ENCODE measurements around the gene CCT5.

Gene CCT5

GRCh38 chr5:10249948-10250805 is at the start of gene CCT5:
CCT5 (plus strand) TSS chr5:10250280; CDS start chr5:10250341, 61 bp downstream.
- DNase-seq (ENCODE audit: low read depth), result peak; percentile 98

GRCh38 chr5:10201223-10201868 is 48.7 kb upstream of the CCT5 start:
- DNase-seq (ENCODE audit: low read depth), result peak; percentile 19

GRCh38 chr5:10202089-10202910 is 47.8 kb upstream of the CCT5 start:
- no peak for DNase-seq (ENCODE audit: low read depth)

GRCh38 chr5:10209004-10209403 is 41.1 kb upstream of the CCT5 start:
- no peak for DNase-seq (ENCODE audit: low read depth)

GRCh38 chr5:10213316-10213715 is 36.8 kb upstream of the CCT5 start:
- no peak for DNase-seq (ENCODE audit: low read depth)

- DNase-seq (ENCODE audit: low read depth), result peak; percentile 83
Observed at GRCh38 chr5:10214041-10214440, 36.0 kb upstream of the CCT5 start.

GRCh38 chr5:10215366-10215765 is 34.7 kb upstream of the CCT5 start:
- no peak for DNase-seq (ENCODE audit: low read depth)

- DNase-seq (ENCODE audit: low read depth), result no peak
Observed at GRCh38 chr5:10216107-10216506, 34.0 kb upstream of the CCT5 start.

GRCh38 chr5:10218658-10219057 is 31.4 kb upstream of the CCT5 start:
- no peak for DNase-seq (ENCODE audit: low read depth)

- DNase-seq (ENCODE audit: low read depth), result no peak
Observed at GRCh38 chr5:10219068-10219467, 31.0 kb upstream of the CCT5 start.

- peak; percentile 46 for DNase-seq (ENCODE audit: low read depth)
Observed at GRCh38 chr5:10220248-10220647, 29.8 kb upstream of the CCT5 start.

GRCh38 chr5:10222326-10222725 is 27.8 kb upstream of the CCT5 start:
- DNase-seq (ENCODE audit: low read depth), result peak; percentile 56

- peak; percentile 80 for DNase-seq (ENCODE audit: low read depth)
Observed at GRCh38 chr5:10227379-10227778, 22.7 kb upstream of the CCT5 start.

- no peak for DNase-seq (ENCODE audit: low read depth)
Observed at GRCh38 chr5:10228288-10228687, 21.8 kb upstream of the CCT5 start.

- peak; percentile 88 for DNase-seq (ENCODE audit: low read depth)
Observed at GRCh38 chr5:10229306-10230048, 20.6 kb upstream of the CCT5 start.

- no peak for DNase-seq (ENCODE audit: low read depth)
Observed at GRCh38 chr5:10232386-10232785, 17.7 kb upstream of the CCT5 start.

GRCh38 chr5:10233011-10233410 is 17.1 kb upstream of the CCT5 start:
- no peak for DNase-seq (ENCODE audit: low read depth)

- peak; percentile 98 for DNase-seq (ENCODE audit: low read depth)
Observed at GRCh38 chr5:10233505-10233904, 16.6 kb upstream of the CCT5 start.

GRCh38 chr5:10235350-10235749 is 14.7 kb upstream of the CCT5 start:
- DNase-seq (ENCODE audit: low read depth), result peak; percentile 74

- DNase-seq (ENCODE audit: low read depth), result no peak
Observed at GRCh38 chr5:10243660-10244240, 6.3 kb upstream of the CCT5 start.

GRCh38 chr5:10244342-10244944 is 5.6 kb upstream of the CCT5 start:
- no peak for DNase-seq (ENCODE audit: low read depth)
